WTC11 (cell line): ENCODE results near the gene CNPY4.

Experiments
- ATF1 ChIP-seq: sonication (generic); formaldehyde crosslinking; IDR thresholded peaks from 2 replicates; pipeline ENCODE4 v1.8.1; 2023; ENCODE audit warnings: mild to moderate bottlenecking, moderate library complexity, missing genetic modification reagents
- E2F5 ChIP-seq: sonication (generic); formaldehyde crosslinking; IDR thresholded peaks from 2 replicates; pipeline ENCODE4 v1.8.1; 2022; ENCODE audit warnings: mild to moderate bottlenecking, moderate library complexity, missing genetic modification reagents
- ESRRA ChIP-seq: sonication (generic); formaldehyde crosslinking; IDR thresholded peaks from 2 replicates; pipeline ENCODE4 v1.8.1; 2022; ENCODE audit warnings: mild to moderate bottlenecking, missing genetic modification reagents, borderline replicate concordance
- MAX ChIP-seq: sonication (generic); formaldehyde crosslinking; IDR thresholded peaks from 2 replicates; pipeline ENCODE4 v1.8.0; 2022; ENCODE audit warnings: mild to moderate bottlenecking, missing genetic modification reagents
- NR1H2 ChIP-seq: sonication (generic); formaldehyde crosslinking; IDR thresholded peaks from 2 replicates; pipeline ENCODE4 v1.9.0; 2021; ENCODE audit warnings: mild to moderate bottlenecking, moderate library complexity, missing genetic modification reagents
- PRDM15 ChIP-seq: sonication (generic); formaldehyde crosslinking; IDR thresholded peaks from 2 replicates; pipeline ENCODE4 v1.8.0; 2022; ENCODE audit warnings: missing genetic modification reagents
- TEAD1 ChIP-seq: sonication (generic); formaldehyde crosslinking; IDR thresholded peaks from 2 replicates; pipeline ENCODE4 v1.8.0; 2022; ENCODE audit warnings: mild to moderate bottlenecking, missing genetic modification reagents
- TEAD4 ChIP-seq: sonication (generic); formaldehyde crosslinking; IDR thresholded peaks from 2 replicates; pipeline ENCODE4 v1.8.0; 2022; ENCODE audit warnings: mild to moderate bottlenecking, missing genetic modification reagents
- USF2 ChIP-seq: sonication (generic); formaldehyde crosslinking; IDR thresholded peaks from 2 replicates; pipeline ENCODE4 v1.8.1; 2023; ENCODE audit warnings: mild to moderate bottlenecking, missing genetic modification reagents, moderate library complexity
- ZNF416 ChIP-seq: fragments of 250-450 bp; sonication (Bioruptor Pico); IDR thresholded peaks from 2 replicates; pipeline ENCODE4 v1.9.0; 2021; ENCODE audit warnings: mild to moderate bottlenecking, inconsistent platforms
- TF ChIP-seq, protein P1 (sequence below): fragments of 200-600 bp; IDR thresholded peaks from 2 replicates; pipeline ENCODE4 v1.8.0; 2022; ENCODE audit warnings: antibody characterized with exemption
- TF ChIP-seq, protein P2 (sequence below): fragments of 250-450 bp; sonication (Bioruptor Pico); IDR thresholded peaks from 2 replicates; pipeline ENCODE4 v1.9.0; 2021; ENCODE audit warnings: mild to moderate bottlenecking
- TF ChIP-seq, protein P3 (sequence below): fragments of 250-450 bp; sonication (Bioruptor Pico); IDR thresholded peaks from 2 replicates; pipeline ENCODE4 v1.9.0; 2021; ENCODE audit warnings: mild to moderate bottlenecking

- TF ChIP-seq, protein P1, sequence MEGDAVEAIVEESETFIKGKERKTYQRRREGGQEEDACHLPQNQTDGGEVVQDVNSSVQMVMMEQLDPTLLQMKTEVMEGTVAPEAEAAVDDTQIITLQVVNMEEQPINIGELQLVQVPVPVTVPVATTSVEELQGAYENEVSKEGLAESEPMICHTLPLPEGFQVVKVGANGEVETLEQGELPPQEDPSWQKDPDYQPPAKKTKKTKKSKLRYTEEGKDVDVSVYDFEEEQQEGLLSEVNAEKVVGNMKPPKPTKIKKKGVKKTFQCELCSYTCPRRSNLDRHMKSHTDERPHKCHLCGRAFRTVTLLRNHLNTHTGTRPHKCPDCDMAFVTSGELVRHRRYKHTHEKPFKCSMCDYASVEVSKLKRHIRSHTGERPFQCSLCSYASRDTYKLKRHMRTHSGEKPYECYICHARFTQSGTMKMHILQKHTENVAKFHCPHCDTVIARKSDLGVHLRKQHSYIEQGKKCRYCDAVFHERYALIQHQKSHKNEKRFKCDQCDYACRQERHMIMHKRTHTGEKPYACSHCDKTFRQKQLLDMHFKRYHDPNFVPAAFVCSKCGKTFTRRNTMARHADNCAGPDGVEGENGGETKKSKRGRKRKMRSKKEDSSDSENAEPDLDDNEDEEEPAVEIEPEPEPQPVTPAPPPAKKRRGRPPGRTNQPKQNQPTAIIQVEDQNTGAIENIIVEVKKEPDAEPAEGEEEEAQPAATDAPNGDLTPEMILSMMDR, result no peak
- TF ChIP-seq MAX (CRISPR knock-in tag) (no peak), TEAD1 (no peak), ATF1 (CRISPR knock-in tag) (no peak), E2F5 (CRISPR knock-in tag) (no peak), ZNF416 (CRISPR knock-in tag) (no peak), ESRRA (CRISPR knock-in tag) (no peak), USF2 (CRISPR knock-in tag) (no peak), PRDM15 (no peak), TEAD4 (CRISPR knock-in tag) (no peak), NR1H2 (CRISPR knock-in tag) (no peak)
- TF ChIP-seq, protein P2, sequence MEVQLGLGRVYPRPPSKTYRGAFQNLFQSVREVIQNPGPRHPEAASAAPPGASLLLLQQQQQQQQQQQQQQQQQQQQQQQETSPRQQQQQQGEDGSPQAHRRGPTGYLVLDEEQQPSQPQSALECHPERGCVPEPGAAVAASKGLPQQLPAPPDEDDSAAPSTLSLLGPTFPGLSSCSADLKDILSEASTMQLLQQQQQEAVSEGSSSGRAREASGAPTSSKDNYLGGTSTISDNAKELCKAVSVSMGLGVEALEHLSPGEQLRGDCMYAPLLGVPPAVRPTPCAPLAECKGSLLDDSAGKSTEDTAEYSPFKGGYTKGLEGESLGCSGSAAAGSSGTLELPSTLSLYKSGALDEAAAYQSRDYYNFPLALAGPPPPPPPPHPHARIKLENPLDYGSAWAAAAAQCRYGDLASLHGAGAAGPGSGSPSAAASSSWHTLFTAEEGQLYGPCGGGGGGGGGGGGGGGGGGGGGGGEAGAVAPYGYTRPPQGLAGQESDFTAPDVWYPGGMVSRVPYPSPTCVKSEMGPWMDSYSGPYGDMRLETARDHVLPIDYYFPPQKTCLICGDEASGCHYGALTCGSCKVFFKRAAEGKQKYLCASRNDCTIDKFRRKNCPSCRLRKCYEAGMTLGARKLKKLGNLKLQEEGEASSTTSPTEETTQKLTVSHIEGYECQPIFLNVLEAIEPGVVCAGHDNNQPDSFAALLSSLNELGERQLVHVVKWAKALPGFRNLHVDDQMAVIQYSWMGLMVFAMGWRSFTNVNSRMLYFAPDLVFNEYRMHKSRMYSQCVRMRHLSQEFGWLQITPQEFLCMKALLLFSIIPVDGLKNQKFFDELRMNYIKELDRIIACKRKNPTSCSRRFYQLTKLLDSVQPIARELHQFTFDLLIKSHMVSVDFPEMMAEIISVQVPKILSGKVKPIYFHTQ, result no peak
- TF ChIP-seq, protein P3, sequence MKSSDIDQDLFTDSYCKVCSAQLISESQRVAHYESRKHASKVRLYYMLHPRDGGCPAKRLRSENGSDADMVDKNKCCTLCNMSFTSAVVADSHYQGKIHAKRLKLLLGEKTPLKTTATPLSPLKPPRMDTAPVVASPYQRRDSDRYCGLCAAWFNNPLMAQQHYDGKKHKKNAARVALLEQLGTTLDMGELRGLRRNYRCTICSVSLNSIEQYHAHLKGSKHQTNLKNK (CRISPR knock-in tag), result no peak
Observed at GRCh38 chr7:100154651-100155491, 35.4 kb downstream of the CNPY4 start.
